ENCODE data around the gene MSRB1.

DNA sequence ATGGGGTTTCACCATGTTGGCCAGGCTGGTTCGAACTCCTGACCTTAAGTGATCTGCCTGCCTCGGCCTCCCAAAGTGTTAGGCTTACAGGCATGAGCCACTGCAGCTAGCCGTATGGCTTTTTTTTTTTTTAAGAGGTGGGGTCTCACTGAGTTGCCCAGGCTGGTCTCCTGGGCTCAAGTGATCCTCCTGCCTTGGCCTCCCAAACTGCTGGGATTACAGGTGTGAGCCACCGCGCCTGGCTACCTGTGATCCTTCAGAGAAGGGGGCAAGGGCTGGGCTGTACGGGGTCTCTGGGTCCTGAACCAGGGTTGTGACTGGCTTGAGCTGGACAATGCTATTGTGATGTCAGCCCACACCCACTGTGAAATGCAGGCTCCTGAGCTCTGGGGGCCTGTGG, 23.5 kb upstream of the MSRB1 start, which contains the start of gene RNF151:
- TF ChIP-seq EP300 (IDR thresholded peaks at IDR 0.05) (no peak), FOSL2 (IDR thresholded peaks at IDR 0.05) (no peak), FOSL2 (CRISPR knock-in tag; IDR thresholded peaks at IDR 0.05) (no peak), RAD21 (conservative IDR thresholded peaks at IDR 0.05 in 1 of 2, IDR thresholded peaks at IDR 0.05 in 1 of 2) (no peak), POLR2A (IDR thresholded peaks at IDR 0.05; ENCODE audit: low read length) (no peak), RFX5 (IDR thresholded peaks at IDR 0.05) (no peak), ZSCAN20 (CRISPR knock-in tag; IDR thresholded peaks at IDR 0.05) (no peak), HDAC2 (IDR thresholded peaks at IDR 0.05) (no peak), HEYL (CRISPR knock-in tag; IDR thresholded peaks at IDR 0.05) (no peak), ZFP36 (IDR thresholded peaks at IDR 0.05; ENCODE audit: borderline replicate concordance, partially characterized antibody) (no peak)
- TF ChIP-seq, protein P1, sequence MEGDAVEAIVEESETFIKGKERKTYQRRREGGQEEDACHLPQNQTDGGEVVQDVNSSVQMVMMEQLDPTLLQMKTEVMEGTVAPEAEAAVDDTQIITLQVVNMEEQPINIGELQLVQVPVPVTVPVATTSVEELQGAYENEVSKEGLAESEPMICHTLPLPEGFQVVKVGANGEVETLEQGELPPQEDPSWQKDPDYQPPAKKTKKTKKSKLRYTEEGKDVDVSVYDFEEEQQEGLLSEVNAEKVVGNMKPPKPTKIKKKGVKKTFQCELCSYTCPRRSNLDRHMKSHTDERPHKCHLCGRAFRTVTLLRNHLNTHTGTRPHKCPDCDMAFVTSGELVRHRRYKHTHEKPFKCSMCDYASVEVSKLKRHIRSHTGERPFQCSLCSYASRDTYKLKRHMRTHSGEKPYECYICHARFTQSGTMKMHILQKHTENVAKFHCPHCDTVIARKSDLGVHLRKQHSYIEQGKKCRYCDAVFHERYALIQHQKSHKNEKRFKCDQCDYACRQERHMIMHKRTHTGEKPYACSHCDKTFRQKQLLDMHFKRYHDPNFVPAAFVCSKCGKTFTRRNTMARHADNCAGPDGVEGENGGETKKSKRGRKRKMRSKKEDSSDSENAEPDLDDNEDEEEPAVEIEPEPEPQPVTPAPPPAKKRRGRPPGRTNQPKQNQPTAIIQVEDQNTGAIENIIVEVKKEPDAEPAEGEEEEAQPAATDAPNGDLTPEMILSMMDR (IDR thresholded peaks at IDR 0.05) = no peak
- TF ChIP-seq, protein P2, sequence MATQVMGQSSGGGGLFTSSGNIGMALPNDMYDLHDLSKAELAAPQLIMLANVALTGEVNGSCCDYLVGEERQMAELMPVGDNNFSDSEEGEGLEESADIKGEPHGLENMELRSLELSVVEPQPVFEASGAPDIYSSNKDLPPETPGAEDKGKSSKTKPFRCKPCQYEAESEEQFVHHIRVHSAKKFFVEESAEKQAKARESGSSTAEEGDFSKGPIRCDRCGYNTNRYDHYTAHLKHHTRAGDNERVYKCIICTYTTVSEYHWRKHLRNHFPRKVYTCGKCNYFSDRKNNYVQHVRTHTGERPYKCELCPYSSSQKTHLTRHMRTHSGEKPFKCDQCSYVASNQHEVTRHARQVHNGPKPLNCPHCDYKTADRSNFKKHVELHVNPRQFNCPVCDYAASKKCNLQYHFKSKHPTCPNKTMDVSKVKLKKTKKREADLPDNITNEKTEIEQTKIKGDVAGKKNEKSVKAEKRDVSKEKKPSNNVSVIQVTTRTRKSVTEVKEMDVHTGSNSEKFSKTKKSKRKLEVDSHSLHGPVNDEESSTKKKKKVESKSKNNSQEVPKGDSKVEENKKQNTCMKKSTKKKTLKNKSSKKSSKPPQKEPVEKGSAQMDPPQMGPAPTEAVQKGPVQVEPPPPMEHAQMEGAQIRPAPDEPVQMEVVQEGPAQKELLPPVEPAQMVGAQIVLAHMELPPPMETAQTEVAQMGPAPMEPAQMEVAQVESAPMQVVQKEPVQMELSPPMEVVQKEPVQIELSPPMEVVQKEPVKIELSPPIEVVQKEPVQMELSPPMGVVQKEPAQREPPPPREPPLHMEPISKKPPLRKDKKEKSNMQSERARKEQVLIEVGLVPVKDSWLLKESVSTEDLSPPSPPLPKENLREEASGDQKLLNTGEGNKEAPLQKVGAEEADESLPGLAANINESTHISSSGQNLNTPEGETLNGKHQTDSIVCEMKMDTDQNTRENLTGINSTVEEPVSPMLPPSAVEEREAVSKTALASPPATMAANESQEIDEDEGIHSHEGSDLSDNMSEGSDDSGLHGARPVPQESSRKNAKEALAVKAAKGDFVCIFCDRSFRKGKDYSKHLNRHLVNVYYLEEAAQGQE (IDR thresholded peaks at IDR 0.05) = no peak
- TF ChIP-seq, protein P3, sequence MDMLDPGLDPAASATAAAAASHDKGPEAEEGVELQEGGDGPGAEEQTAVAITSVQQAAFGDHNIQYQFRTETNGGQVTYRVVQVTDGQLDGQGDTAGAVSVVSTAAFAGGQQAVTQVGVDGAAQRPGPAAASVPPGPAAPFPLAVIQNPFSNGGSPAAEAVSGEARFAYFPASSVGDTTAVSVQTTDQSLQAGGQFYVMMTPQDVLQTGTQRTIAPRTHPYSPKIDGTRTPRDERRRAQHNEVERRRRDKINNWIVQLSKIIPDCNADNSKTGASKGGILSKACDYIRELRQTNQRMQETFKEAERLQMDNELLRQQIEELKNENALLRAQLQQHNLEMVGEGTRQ (IDR thresholded peaks at IDR 0.05) = no peak
- TF ChIP-seq, protein P4, sequence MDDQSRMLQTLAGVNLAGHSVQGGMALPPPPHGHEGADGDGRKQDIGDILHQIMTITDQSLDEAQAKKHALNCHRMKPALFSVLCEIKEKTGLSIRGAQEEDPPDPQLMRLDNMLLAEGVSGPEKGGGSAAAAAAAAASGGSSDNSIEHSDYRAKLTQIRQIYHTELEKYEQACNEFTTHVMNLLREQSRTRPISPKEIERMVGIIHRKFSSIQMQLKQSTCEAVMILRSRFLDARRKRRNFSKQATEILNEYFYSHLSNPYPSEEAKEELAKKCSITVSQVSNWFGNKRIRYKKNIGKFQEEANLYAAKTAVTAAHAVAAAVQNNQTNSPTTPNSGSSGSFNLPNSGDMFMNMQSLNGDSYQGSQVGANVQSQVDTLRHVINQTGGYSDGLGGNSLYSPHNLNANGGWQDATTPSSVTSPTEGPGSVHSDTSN (IDR thresholded peaks at IDR 0.05) = no peak
- TF ChIP-seq, protein P5, sequence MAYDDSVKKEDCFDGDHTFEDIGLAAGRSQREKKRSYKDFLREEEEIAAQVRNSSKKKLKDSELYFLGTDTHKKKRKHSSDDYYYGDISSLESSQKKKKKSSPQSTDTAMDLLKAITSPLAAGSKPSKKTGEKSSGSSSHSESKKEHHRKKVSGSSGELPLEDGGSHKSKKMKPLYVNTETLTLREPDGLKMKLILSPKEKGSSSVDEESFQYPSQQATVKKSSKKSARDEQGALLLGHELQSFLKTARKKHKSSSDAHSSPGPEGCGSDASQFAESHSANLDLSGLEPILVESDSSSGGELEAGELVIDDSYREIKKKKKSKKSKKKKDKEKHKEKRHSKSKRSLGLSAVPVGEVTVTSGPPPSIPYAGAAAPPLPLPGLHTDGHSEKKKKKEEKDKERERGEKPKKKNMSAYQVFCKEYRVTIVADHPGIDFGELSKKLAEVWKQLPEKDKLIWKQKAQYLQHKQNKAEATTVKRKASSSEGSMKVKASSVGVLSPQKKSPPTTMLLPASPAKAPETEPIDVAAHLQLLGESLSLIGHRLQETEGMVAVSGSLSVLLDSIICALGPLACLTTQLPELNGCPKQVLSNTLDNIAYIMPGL (CRISPR knock-in tag; IDR thresholded peaks at IDR 0.05; ENCODE audit: borderline replicate concordance) = no peak

Data from A549 (cell line).